Left hindlimb (tissue), 1 donor: ENCODE results near the gene SDHA.
A peak's percentile ranks its signal among the peaks of the same experiment; 100 is the strongest.

Experiments
- DNase-seq: peaks from one replicate; pipeline ENCODE4 v3.0.0-alpha.2; 2018

Gene SDHA

GRCh38 chr5:217494-218456 is at the start of gene SDHA, which contains the start of gene CCDC127:
Gene SDHA (plus strand): TSS chr5:218320. CDS start chr5:218356, 36 bp downstream.
Gene CCDC127 (minus strand): TSS chr5:218153. CDS start chr5:216849, 1,304 bp downstream.
- DNase-seq = peak; percentile 98

- peak; percentile 71 for DNase-seq
These were observed 48.9 kb upstream of the SDHA start for GRCh38 chr5:169071-169727.

- no peak for DNase-seq
These were observed 48.4 kb upstream of the SDHA start for GRCh38 chr5:169728-170094.

- DNase-seq = no peak
These were observed 46.9 kb upstream of the SDHA start for GRCh38 chr5:170971-171800.

GRCh38 chr5:171801-172331 is 46.3 kb upstream of the SDHA start:
- no peak for DNase-seq

- no peak for DNase-seq
These were observed 45.7 kb upstream of the SDHA start for GRCh38 chr5:172421-172820.

DNA sequence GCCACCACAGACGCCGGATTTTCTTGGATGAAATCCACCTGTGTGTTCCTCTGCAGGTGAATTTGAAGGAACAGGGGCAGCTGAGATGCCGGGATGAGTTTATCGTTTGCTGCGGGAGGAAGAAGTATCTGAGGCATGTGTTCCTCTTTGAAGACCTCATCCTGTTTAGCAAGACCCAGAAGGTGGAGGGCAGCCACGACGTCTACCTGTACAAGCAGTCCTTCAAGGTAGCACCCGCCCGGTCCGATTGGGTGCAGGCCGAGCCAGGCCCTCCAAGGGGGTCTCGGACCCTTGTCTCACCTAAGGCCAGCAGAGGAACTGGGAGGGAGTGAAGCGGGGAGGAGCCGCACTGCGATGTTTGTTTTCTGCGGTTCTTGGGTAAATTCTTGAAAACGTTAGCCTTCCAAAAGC is 45.3 kb upstream of the SDHA start:
- DNase-seq = no peak

GRCh38 chr5:173392-174290 is 44.5 kb upstream of the SDHA start:
- DNase-seq = no peak

- no peak for DNase-seq
These were observed 43.9 kb upstream of the SDHA start for GRCh38 chr5:174291-174600.

- peak; percentile 11 for DNase-seq
These were observed 43.1 kb upstream of the SDHA start for GRCh38 chr5:174876-175465.

DNA sequence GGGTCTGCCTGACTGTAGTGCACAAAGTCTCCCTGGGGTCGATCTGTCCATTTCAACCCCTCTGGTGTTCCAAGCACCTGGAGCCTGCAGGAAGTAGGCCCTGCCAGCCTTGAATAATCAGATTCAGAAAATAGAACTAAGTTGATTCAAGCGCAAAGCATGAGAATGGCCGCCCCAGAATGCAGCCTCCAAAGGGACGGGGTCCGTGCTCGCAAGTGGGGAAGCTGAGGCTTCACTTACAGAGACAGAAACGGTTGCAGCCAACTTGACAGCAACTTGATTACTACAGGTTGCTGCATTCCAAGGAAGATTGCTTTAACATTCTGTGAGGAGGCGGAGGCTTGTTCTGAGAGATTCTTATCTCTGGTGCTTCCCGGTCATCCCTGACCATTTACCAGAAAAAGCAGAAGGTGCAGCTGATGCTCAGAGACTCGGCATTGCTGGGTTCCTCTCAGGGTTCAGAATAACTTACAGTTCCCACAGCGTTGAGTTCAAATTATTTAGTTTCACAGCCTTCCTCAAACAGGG is 41.8 kb upstream of the SDHA start:
- DNase-seq = no peak

GRCh38 chr5:178110-178509 is 40.0 kb upstream of the SDHA start:
- no peak for DNase-seq

- no peak for DNase-seq
These were observed 38.7 kb upstream of the SDHA start for GRCh38 chr5:179401-179800.

DNA sequence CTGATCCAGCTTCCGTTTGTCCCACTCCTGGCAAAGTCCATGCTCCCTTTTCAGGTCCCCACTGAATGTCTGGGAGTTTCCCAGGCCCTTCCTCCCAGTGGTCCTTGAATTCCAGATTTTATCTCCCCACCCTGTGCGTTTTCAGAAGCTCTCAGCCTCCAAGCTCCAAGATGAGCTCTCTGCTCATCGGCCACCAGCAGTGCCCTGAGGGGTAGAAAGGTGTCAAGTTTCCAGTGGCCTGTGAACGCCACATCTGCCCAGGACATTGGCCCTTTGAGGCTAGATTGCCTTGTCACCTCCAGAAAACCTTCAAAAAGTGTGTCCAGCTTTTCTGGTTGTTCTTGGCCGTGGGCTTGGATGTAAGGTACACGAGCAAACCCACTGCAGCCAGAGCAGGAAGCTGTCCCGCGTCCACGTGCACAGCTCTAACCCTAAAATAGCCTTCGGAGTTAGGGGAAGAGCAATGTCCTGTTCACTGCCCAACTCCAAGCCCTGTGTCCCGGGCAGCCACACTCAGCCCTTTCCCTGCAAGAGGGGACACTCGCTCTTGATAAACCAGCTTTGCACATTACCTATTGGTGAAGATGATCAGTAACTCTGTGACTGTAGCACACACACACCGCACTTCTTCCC is 37.7 kb upstream of the SDHA start:
- no peak for DNase-seq

DNA sequence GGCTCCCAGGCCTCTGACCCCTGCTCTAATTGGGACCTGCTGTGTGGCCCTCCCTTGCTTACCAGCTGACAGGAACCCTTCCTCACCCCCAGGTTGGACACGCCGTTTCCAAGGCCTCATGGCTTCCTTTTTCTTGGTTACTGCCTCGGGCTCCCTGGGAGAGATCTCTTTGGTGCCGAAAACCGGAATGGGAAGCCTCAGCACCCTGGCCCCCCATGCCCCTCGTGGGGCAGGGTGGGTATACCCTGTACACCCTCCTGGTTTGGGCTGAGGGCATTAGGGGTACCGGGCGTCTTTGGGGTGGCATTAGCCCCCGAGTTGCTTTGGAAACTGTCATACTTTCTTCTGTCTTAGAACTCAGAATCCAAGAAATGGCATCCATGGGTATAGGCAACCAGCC is 37.0 kb upstream of the SDHA start:
- DNase-seq = no peak

GRCh38 chr5:181566-181965 is 36.6 kb upstream of the SDHA start:
- no peak for DNase-seq

GRCh38 chr5:182126-182525 is 36.0 kb upstream of the SDHA start:
- peak; percentile 28 for DNase-seq

DNA sequence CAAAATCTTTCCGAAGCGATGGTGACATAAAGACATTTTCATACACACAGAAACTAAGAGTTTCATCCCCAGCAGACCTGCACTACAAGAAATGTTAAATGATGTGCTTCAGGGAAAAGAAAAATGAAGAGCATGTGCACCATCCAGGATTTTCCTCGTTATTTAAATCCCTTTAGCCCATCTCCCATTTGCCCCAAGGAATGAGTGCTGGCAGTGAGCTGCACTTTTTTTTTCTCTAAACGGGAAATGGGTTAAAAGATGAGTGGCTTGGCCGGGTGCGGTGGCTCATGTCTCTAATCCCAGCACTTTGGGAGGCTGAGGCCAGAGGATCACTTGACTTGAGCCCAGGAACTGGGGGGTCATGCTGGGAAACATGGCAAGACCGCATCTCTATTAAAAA is 33.6 kb upstream of the SDHA start:
- DNase-seq = peak; percentile 18

- peak; percentile 19 for DNase-seq
These were observed 32.7 kb upstream of the SDHA start for GRCh38 chr5:185095-186070.
